GM23338 (cell line): ENCODE measurements around the gene TSPAN5. TPM values are rescaled to one million over a fixed set of nuclear protein-coding genes. Genes with fewer than 3 reads are reported as not detected.

Source experiments
- ATAC-seq: fragments of 200-7000 bp; cut with Tn5 transposase; 3 replicates; pipeline ENCODE4 v1.9.1; 2020
- DNase-seq: peaks from one replicate; pipeline ENCODE4 v3.0.0-alpha.2; 2015; ENCODE audit warnings: low spot score
- H2AFZ ChIP-seq: fragments of 200-600 bp; sonication (generic); 2 replicates; pipeline ENCODE4 v1.8.0; 2016; ENCODE audit warnings: antibody characterized with exemption, mild to moderate bottlenecking, moderate library complexity
- H3F3A ChIP-seq: fragments of 200-600 bp; sonication (generic); replicated peaks from 2 replicates; pipeline ENCODE4 v1.8.0; 2017; ENCODE audit warnings: antibody characterized with exemption, mixed run types, low read depth
- H3K27ac ChIP-seq: fragments of 200-600 bp; sonication (generic); 2 replicates; pipeline ENCODE4 v1.6.1; 2016; ENCODE audit warnings: low read depth
- H3K27me3 ChIP-seq: fragments of 200-600 bp; sonication (generic); 2 replicates; pipeline ENCODE4 v1.8.0; 2016; ENCODE audit warnings: mild to moderate bottlenecking, mixed run types, moderate library complexity; ENCODE audit not compliant: insufficient read depth
- H3K36me3 ChIP-seq: fragments of 200-600 bp; sonication (generic); 2 replicates; pipeline ENCODE4 v1.8.0; 2016; ENCODE audit warnings: mild to moderate bottlenecking; ENCODE audit not compliant: insufficient read depth
- H3K4me1 ChIP-seq: fragments of 200-600 bp; sonication (generic); 2 replicates; pipeline ENCODE4 v1.8.0; 2016; ENCODE audit warnings: mild to moderate bottlenecking, moderate library complexity; ENCODE audit not compliant: insufficient read depth
- H3K4me2 ChIP-seq: fragments of 200-600 bp; sonication (generic); 2 replicates; pipeline ENCODE4 v1.7.1; 2017; ENCODE audit warnings: mixed run types
- H3K4me3 ChIP-seq: fragments of 200-600 bp; sonication (generic); 2 replicates; pipeline ENCODE4 v1.6.1; 2016; ENCODE audit warnings: mixed run types
- H3K79me2 ChIP-seq: fragments of 200-600 bp; sonication (generic); replicated peaks from 2 replicates; pipeline ENCODE4 v1.8.0; 2017; ENCODE audit warnings: mild to moderate bottlenecking; ENCODE audit not compliant: insufficient read depth
- H3K9me2 ChIP-seq: fragments of 200-600 bp; sonication (generic); 2 replicates; pipeline ENCODE4 v1.8.0; 2017; ENCODE audit not compliant: insufficient read depth
- H4K20me1 ChIP-seq: fragments of 200-600 bp; sonication (generic); replicated peaks from 2 replicates; pipeline ENCODE4 v1.8.0; 2017; ENCODE audit warnings: mild to moderate bottlenecking; ENCODE audit not compliant: insufficient read depth
- H3K27ac Mint-ChIP-seq: 2 replicates; pipeline ENCODE4 v1.8.0; 2020; ENCODE audit warnings: inconsistent platforms, mild to moderate bottlenecking, moderate library complexity, mixed read lengths
- H3K27me3 Mint-ChIP-seq: 3 replicates; pipeline ENCODE4 v1.8.0; 2022; ENCODE audit warnings: low read depth, mild to moderate bottlenecking, moderate library complexity, mixed read lengths, inconsistent platforms; ENCODE audit not compliant: insufficient read depth, poor library complexity
- H3K36me3 Mint-ChIP-seq: 3 replicates; pipeline ENCODE4 v1.8.0; 2021; ENCODE audit warnings: low read depth, mild to moderate bottlenecking, inconsistent platforms, moderate library complexity, mixed read lengths
- H3K4me1 Mint-ChIP-seq: 3 replicates; pipeline ENCODE4 v1.8.0; 2020; ENCODE audit warnings: mild to moderate bottlenecking, inconsistent platforms, mixed read lengths
- H3K4me3 Mint-ChIP-seq: 3 replicates; pipeline ENCODE4 v1.8.0; 2021; ENCODE audit warnings: moderate library complexity, mild to moderate bottlenecking, inconsistent platforms, mixed read lengths
- H3K9me3 Mint-ChIP-seq: 3 replicates; pipeline ENCODE4 v1.8.0; 2020; ENCODE audit warnings: moderate library complexity, mild to moderate bottlenecking, inconsistent platforms, mixed read lengths
- CREB1 ChIP-seq: fragments of 250-450 bp; sonication (Bioruptor Pico); IDR thresholded peaks from 2 replicates; pipeline ENCODE4 v1.5.0; 2020; ENCODE audit warnings: low read depth, mild to moderate bottlenecking, moderate library complexity
- EZH2 ChIP-seq: fragments of 200-600 bp; sonication (generic); IDR thresholded peaks from one replicate; pipeline ENCODE4 v1.8.0; 2017; ENCODE audit warnings: antibody characterized with exemption, mild to moderate bottlenecking, low read depth; ENCODE audit not compliant: unreplicated experiment
- NANOG ChIP-seq: IDR thresholded peaks from 2 replicates; pipeline ENCODE4 v1.6.1; 2016; ENCODE audit warnings: antibody characterized with exemption, borderline replicate concordance
- POLR2AphosphoS5 ChIP-seq: IDR thresholded peaks from 2 replicates; pipeline ENCODE4 v1.6.1; 2016; ENCODE audit warnings: antibody characterized with exemption, low read depth
- STAT1 ChIP-seq: IDR thresholded peaks from one replicate; pipeline ENCODE4 v1.6.1; 2016; ENCODE audit warnings: antibody characterized with exemption; ENCODE audit not compliant: unreplicated experiment
- ZNF114 ChIP-seq: fragments of 250-450 bp; sonication (Bioruptor Pico); IDR thresholded peaks from 2 replicates; pipeline ENCODE4 v1.5.0; 2020; ENCODE audit warnings: mild to moderate bottlenecking, moderate library complexity
- ZNF331 ChIP-seq: fragments of 250-450 bp; sonication (Bioruptor Pico); IDR thresholded peaks from 2 replicates; pipeline ENCODE4 v1.5.0; 2020; ENCODE audit warnings: low read depth, mild to moderate bottlenecking, moderate library complexity
- polyA plus RNA-seq: library from polyadenylated mRNA; unstranded; fragments of >200 nt; fragmentation: Nextera tagmentation; extraction: Ambion mirVana; gene quantifications from 2 replicates; pipeline ENCODE4 v1.2.1, GENCODE V29; 2016
- total RNA-seq: library from RNA; depleted of rRNA; stranded (reverse); fragments of >200 nt; shearing (Covaris generic); gene quantifications from 2 replicates; pipeline ENCODE4 v1.2.3, GENCODE V29; 2014
- TF ChIP-seq, protein P1 (sequence below), 2 experiments: fragments of 200-600 bp in 1 of 2; sonication (generic) in 1 of 2; conservative IDR thresholded peaks; 2 replicates each; pipeline versions ENCODE4 v1.5.1 to v1.6.1; 2016 to 2017; ENCODE audit warnings: antibody characterized with exemption in 2 of 2, low read depth in 2 of 2, mild to moderate bottlenecking in 2 of 2, moderate library complexity in 1 of 2
- TF ChIP-seq, protein P2 (sequence below): IDR thresholded peaks from 2 replicates; pipeline ENCODE4 v1.6.1; 2016; ENCODE audit warnings: antibody characterized with exemption
- TF ChIP-seq, protein P3 (sequence below): IDR thresholded peaks from one replicate; pipeline ENCODE4 v1.6.1; 2018; ENCODE audit warnings: antibody characterized with exemption; ENCODE audit not compliant: unreplicated experiment

TSPAN5 gene
- total and polyA plus RNA-seq, 2 experiments from 2014 or later, result 18.6 to 21.5 TPM

DNA sequence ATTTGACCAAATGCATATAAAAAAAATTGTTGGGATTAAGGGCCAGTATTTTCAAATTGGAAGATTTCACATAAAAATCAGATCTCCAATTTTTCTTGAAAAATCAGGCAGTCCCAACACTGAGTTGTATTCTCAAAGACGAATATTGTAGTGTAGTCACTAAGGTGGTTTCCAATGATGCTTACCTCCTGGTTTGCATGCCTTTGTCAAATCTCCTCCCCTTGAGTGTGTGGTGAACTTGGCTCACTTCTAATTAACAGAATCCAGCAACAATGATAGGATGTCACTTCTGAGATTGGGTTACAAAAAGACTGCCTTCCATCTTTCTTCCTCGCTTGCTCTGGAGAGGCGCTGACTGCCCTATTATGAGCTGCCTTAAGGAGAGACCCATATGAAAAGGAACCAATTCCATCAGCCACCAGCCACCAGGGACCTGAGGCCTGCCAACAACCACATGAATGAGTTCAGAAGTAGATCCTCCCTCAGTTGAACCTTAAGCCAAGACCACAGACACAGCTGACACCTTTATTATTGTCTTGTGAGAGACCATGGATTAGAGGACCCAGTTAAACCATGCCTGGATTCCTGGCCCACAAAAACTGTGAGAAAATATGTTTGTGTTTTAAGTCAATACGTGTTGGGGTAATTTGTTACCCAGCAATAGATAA lies 31.2 kb upstream of the TSPAN5 start:
- no peaks in the 10 kb centered on the region for H4K20me1 ChIP-seq
- no peaks in the 10 kb centered on the region for H3K27me3 ChIP-seq
- H2AFZ ChIP-seq, result no peak overlapping the region
- H3K4me2 ChIP-seq, result no peak overlapping the region
- H3K27me3 Mint-ChIP-seq, result peaks cover 2% of the 10 kb centered on the region
- no peak overlapping the region for H3K27ac Mint-ChIP-seq
- no peak overlapping the region for H3K4me3 ChIP-seq
- no peak overlapping the region for H3K27ac ChIP-seq
- H3F3A ChIP-seq, result no peaks in the 10 kb centered on the region
- DNase-seq, result no peak
- no peaks in the 10 kb centered on the region for H3K36me3 Mint-ChIP-seq
- no peaks in the 10 kb centered on the region for H3K79me2 ChIP-seq
- TF ChIP-seq, protein P1, sequence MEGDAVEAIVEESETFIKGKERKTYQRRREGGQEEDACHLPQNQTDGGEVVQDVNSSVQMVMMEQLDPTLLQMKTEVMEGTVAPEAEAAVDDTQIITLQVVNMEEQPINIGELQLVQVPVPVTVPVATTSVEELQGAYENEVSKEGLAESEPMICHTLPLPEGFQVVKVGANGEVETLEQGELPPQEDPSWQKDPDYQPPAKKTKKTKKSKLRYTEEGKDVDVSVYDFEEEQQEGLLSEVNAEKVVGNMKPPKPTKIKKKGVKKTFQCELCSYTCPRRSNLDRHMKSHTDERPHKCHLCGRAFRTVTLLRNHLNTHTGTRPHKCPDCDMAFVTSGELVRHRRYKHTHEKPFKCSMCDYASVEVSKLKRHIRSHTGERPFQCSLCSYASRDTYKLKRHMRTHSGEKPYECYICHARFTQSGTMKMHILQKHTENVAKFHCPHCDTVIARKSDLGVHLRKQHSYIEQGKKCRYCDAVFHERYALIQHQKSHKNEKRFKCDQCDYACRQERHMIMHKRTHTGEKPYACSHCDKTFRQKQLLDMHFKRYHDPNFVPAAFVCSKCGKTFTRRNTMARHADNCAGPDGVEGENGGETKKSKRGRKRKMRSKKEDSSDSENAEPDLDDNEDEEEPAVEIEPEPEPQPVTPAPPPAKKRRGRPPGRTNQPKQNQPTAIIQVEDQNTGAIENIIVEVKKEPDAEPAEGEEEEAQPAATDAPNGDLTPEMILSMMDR (conservative IDR thresholded peaks at IDR 0.05; ENCODE audit: low read depth in 2 of 2), result no peak
- TF ChIP-seq, protein P2, sequence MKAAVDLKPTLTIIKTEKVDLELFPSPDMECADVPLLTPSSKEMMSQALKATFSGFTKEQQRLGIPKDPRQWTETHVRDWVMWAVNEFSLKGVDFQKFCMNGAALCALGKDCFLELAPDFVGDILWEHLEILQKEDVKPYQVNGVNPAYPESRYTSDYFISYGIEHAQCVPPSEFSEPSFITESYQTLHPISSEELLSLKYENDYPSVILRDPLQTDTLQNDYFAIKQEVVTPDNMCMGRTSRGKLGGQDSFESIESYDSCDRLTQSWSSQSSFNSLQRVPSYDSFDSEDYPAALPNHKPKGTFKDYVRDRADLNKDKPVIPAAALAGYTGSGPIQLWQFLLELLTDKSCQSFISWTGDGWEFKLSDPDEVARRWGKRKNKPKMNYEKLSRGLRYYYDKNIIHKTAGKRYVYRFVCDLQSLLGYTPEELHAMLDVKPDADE, result no peak
- H3K4me3 Mint-ChIP-seq, result no peak overlapping the region
- H3K9me2 ChIP-seq, result peaks cover 13% of the 10 kb centered on the region
- H3K4me1 Mint-ChIP-seq, result peaks cover 11% of the 10 kb centered on the region
- no peaks in the 10 kb centered on the region for H3K9me3 Mint-ChIP-seq
- no peaks in the 10 kb centered on the region for H3K36me3 ChIP-seq
- peaks cover 10% of the 10 kb centered on the region for H3K4me1 ChIP-seq
- ATAC-seq, result no peak

DNA sequence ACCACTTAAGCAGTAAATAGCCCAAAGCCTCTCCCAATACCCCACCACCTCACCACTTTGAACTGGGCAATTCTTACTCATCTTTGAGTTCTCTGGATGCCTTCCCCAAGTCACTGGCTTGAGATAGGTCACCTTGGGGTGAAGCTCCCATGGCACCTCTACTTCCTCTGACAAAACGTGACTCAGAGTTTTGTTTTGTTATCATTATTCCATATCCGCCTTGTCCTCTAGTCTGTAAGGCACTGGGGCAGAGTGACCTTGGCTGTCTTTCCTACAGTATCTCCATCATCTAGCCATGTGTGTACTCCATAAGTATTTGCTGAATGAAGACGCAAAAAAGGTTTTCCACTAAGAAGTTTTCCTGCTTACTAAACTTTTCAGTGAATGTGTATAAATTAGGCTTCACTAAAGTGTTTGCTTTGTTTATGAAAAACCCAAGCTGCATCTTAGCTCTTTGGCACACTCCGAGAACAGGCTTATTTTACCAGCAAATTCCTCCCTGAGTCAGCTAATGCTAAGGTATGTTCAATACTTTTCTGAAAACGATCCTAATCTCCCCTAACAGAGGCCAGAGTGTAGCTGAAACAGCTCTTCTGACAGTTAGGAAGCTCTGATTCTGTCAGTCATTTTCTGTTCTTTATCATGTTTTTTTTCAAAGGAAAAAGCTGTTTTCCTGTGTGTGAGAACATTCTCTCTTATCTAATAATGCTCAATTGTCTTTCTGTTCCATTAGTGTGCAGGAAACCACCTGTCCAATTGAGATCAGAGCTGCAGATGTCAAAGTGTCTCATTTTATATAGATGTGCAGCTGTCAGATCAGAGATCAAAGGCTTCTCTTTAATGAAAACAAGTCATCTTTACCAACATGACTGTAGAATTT lies 30.2 kb upstream of the TSPAN5 start:
- Histone ChIP-seq H3K27ac (no peak overlapping the region), H3K27me3 (no peaks in the 10 kb centered on the region), H4K20me1 (no peaks in the 10 kb centered on the region), H3K79me2 (no peaks in the 10 kb centered on the region), H3K9me2 (peaks cover 13% of the 10 kb centered on the region), H2AFZ (no peak overlapping the region), H3F3A (no peaks in the 10 kb centered on the region), H3K36me3 (no peaks in the 10 kb centered on the region), H3K4me1 (peaks cover 10% of the 10 kb centered on the region), H3K4me2 (no peak overlapping the region), H3K4me3 (no peak overlapping the region)
- peaks cover 11% of the 10 kb centered on the region for H3K4me1 Mint-ChIP-seq
- DNase-seq (no peak), ATAC-seq (no peak)
- no peaks in the 10 kb centered on the region for H3K9me3 Mint-ChIP-seq
- no peaks in the 10 kb centered on the region for H3K36me3 Mint-ChIP-seq
- H3K27ac Mint-ChIP-seq, result no peak overlapping the region
- no peak overlapping the region for H3K4me3 Mint-ChIP-seq
- TF ChIP-seq NANOG, result no peak
- TF ChIP-seq ZNF114 (CRISPR knock-in tag), result no peak
- TF ChIP-seq CREB1 (CRISPR knock-in tag), result no peak
- TF ChIP-seq, protein P1 (conservative IDR thresholded peaks at IDR 0.05; ENCODE audit: low read depth in 2 of 2), result no peak
- TF ChIP-seq STAT1, result no peak
- no peak for TF ChIP-seq POLR2AphosphoS5
- TF ChIP-seq ZNF331, result no peak
- TF ChIP-seq, protein P3, sequence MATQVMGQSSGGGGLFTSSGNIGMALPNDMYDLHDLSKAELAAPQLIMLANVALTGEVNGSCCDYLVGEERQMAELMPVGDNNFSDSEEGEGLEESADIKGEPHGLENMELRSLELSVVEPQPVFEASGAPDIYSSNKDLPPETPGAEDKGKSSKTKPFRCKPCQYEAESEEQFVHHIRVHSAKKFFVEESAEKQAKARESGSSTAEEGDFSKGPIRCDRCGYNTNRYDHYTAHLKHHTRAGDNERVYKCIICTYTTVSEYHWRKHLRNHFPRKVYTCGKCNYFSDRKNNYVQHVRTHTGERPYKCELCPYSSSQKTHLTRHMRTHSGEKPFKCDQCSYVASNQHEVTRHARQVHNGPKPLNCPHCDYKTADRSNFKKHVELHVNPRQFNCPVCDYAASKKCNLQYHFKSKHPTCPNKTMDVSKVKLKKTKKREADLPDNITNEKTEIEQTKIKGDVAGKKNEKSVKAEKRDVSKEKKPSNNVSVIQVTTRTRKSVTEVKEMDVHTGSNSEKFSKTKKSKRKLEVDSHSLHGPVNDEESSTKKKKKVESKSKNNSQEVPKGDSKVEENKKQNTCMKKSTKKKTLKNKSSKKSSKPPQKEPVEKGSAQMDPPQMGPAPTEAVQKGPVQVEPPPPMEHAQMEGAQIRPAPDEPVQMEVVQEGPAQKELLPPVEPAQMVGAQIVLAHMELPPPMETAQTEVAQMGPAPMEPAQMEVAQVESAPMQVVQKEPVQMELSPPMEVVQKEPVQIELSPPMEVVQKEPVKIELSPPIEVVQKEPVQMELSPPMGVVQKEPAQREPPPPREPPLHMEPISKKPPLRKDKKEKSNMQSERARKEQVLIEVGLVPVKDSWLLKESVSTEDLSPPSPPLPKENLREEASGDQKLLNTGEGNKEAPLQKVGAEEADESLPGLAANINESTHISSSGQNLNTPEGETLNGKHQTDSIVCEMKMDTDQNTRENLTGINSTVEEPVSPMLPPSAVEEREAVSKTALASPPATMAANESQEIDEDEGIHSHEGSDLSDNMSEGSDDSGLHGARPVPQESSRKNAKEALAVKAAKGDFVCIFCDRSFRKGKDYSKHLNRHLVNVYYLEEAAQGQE, result no peak
- no peak for TF ChIP-seq EZH2
- peaks cover 2% of the 10 kb centered on the region for H3K27me3 Mint-ChIP-seq
